ENCODE results near the gene IL1RAPL1.

GRCh38 chrX:29666366-29666765 lies 1079.1 kb downstream of the IL1RAPL1 start:
- TF ChIP-seq CTCF (IDR thresholded peaks at IDR 0.05) (no peak), POLR2A (IDR thresholded peaks at IDR 0.05) (no peak)

Measured in thyroid gland (tissue), 4 donors.